Measurements from ENCODE around the gene CTIF. TPM values are rescaled to one million over a fixed set of nuclear protein-coding genes. Genes with fewer than 3 reads are reported as not detected.
A peak's percentile ranks its signal among the peaks of the same experiment; 100 is the strongest.
"Not testable (repeated sequence)": the region's sequence is repeated elsewhere in the genome, so short reads cannot be mapped to it uniquely, and the experiment has no call there.

Gene CTIF
- total RNA-seq, 1 experiment from 2014 or later, result 20.6 TPM

GRCh38 chr18:48635806-48636205, 97.0 kb downstream of the CTIF start:
- Histone ChIP-seq H3K36me3 (peaks cover 8% of the 10 kb centered on the region), H3K4me3 (no peak overlapping the region), H3K27me3 (no peaks in the 10 kb centered on the region), H3K9me3 (no peaks in the 10 kb centered on the region)
- no peak for DNase-seq

GRCh38 chr18:48636436-48636835, 97.6 kb downstream of the CTIF start:
- peaks cover 3% of the 10 kb centered on the region for H3K36me3 ChIP-seq
- DNase-seq, result no peak
- no peaks in the 10 kb centered on the region for H3K27me3 ChIP-seq
- H3K4me3 ChIP-seq, result no peak overlapping the region
- H3K9me3 ChIP-seq, result no peaks in the 10 kb centered on the region

GRCh38 chr18:48637081-48637990, 98.5 kb downstream of the CTIF start:
- no peaks in the 10 kb centered on the region for H3K27me3 ChIP-seq
- H3K4me3 ChIP-seq, result no peak overlapping the region
- H3K9me3 ChIP-seq, result no peaks in the 10 kb centered on the region
- H3K36me3 ChIP-seq, result peaks cover 2% of the 10 kb centered on the region; the same call in 1 of the 2 replicates
- no peak for DNase-seq

- Histone ChIP-seq H3K36me3 (peaks cover 2% of the 10 kb centered on the region; the same call in 1 of the 2 replicates), H3K9me3 (no peaks in the 10 kb centered on the region)
Measured at GRCh38 chr18:48638451-48638850, 99.6 kb downstream of the CTIF start.

GRCh38 chr18:48638896-48639771, 100.3 kb downstream of the CTIF start:
- H3K9me3 ChIP-seq, result no peaks in the 10 kb centered on the region
- no peak overlapping the region for H3K4me3 ChIP-seq
- H3K27me3 ChIP-seq, result no peaks in the 10 kb centered on the region
- no peak for DNase-seq
- peaks cover 2% of the 10 kb centered on the region; the same call in 1 of the 2 replicates for H3K36me3 ChIP-seq

More at GRCh38 chr18:48638451-48638850, 99.6 kb downstream of the CTIF start:
- no peak overlapping the region for H3K4me3 ChIP-seq
- no peak for DNase-seq
- no peaks in the 10 kb centered on the region for H3K27me3 ChIP-seq

- no peak overlapping the region for H3K4me3 ChIP-seq
- H3K27me3 ChIP-seq, result no peaks in the 10 kb centered on the region
- H3K36me3 ChIP-seq, result peaks cover 2% of the 10 kb centered on the region; the same call in 1 of the 2 replicates
- no peaks in the 10 kb centered on the region for H3K9me3 ChIP-seq
- no peak for DNase-seq
Measured at GRCh38 chr18:48639772-48640432, 101.1 kb downstream of the CTIF start.

GRCh38 chr18:48640566-48641270, 101.9 kb downstream of the CTIF start:
- peak; percentile 88 for DNase-seq
- Histone ChIP-seq H3K36me3 (peaks cover 2% of the 10 kb centered on the region; the same call in 1 of the 2 replicates), H3K27me3 (no peaks in the 10 kb centered on the region), H3K9me3 (no peaks in the 10 kb centered on the region), H3K4me3 (no peak overlapping the region)

- no peak for DNase-seq
- Histone ChIP-seq H3K27me3 (no peaks in the 10 kb centered on the region), H3K4me3 (no peak overlapping the region), H3K36me3 (peaks cover 2% of the 10 kb centered on the region; the same call in 1 of the 2 replicates), H3K9me3 (no peaks in the 10 kb centered on the region)
Measured at GRCh38 chr18:48641981-48642380, 103.2 kb downstream of the CTIF start.

GRCh38 chr18:48642503-48642902, 103.7 kb downstream of the CTIF start:
- H3K9me3 ChIP-seq, result no peaks in the 10 kb centered on the region
- peaks cover 2% of the 10 kb centered on the region; the same call in 1 of the 2 replicates for H3K36me3 ChIP-seq
- H3K27me3 ChIP-seq, result no peaks in the 10 kb centered on the region

GRCh38 chr18:48643262-48643661, 104.4 kb downstream of the CTIF start:
- H3K4me3 ChIP-seq, result no peak overlapping the region
- H3K27me3 ChIP-seq, result no peaks in the 10 kb centered on the region
- no peaks in the 10 kb centered on the region for H3K9me3 ChIP-seq
- DNase-seq, result no peak
- peaks cover 2% of the 10 kb centered on the region; the same call in 1 of the 2 replicates for H3K36me3 ChIP-seq

More at GRCh38 chr18:48642503-48642902, 103.7 kb downstream of the CTIF start:
- no peak overlapping the region for H3K4me3 ChIP-seq
- no peak for DNase-seq

GRCh38 chr18:48644029-48644428, 105.2 kb downstream of the CTIF start:
- Histone ChIP-seq H3K36me3 (peaks cover 2% of the 10 kb centered on the region; the same call in 1 of the 2 replicates), H3K27me3 (no peaks in the 10 kb centered on the region), H3K4me3 (no peak overlapping the region), H3K9me3 (no peaks in the 10 kb centered on the region)
- no peak for DNase-seq

- Histone ChIP-seq H3K4me3 (no peak overlapping the region), H3K9me3 (no peaks in the 10 kb centered on the region), H3K36me3 (no peaks in the 10 kb centered on the region; the same call in 1 of the 2 replicates), H3K27me3 (no peaks in the 10 kb centered on the region)
- no peak for DNase-seq
Measured at GRCh38 chr18:48645427-48646002, 106.7 kb downstream of the CTIF start.

- no peaks in the 10 kb centered on the region for H3K9me3 ChIP-seq
- no peak for DNase-seq
- H3K36me3 ChIP-seq, result no peaks in the 10 kb centered on the region; the same call in 1 of the 2 replicates
- H3K4me3 ChIP-seq, result no peak overlapping the region
- H3K27me3 ChIP-seq, result no peaks in the 10 kb centered on the region
Measured at GRCh38 chr18:48646976-48647375, 108.1 kb downstream of the CTIF start.

GRCh38 chr18:48649231-48649630, 110.4 kb downstream of the CTIF start:
- Histone ChIP-seq H3K27me3 (no peaks in the 10 kb centered on the region), H3K36me3 (no peaks in the 10 kb centered on the region; the same call in 1 of the 2 replicates), H3K4me3 (no peak overlapping the region), H3K9me3 (no peaks in the 10 kb centered on the region)
- no peak for DNase-seq

GRCh38 chr18:48654591-48654990, 115.8 kb downstream of the CTIF start:
- not testable (repeated sequence) for H3K27me3 ChIP-seq, DNase-seq, H3K36me3 ChIP-seq, H3K9me3 ChIP-seq, H3K4me3 ChIP-seq

GRCh38 chr18:48655508-48655907, 116.7 kb downstream of the CTIF start:
- Histone ChIP-seq H3K27me3 (no peaks in the 10 kb centered on the region), H3K36me3 (no peaks in the 10 kb centered on the region), H3K9me3 (no peaks in the 10 kb centered on the region), H3K4me3 (no peak overlapping the region)
- no peak for DNase-seq
